ENCODE measurements around the gene DNM3.

DNA sequence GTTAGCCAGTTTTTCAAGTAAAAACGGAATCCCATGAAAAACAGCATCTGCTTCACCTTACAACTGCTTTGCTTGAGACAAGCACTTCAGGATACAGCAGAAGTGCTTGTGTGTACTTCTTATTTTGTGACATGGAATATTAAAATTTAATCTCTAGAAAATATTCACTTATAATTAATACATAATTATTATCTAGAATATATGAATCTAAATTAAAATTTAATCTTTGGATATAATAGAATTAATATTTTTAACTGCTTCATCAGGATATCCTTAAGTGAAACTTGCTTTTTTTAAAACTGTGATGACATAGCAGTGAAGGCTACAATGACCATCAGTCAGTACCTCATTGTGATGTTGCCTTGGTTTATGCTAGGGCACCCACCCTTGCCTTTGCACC, 430.8 kb downstream of the DNM3 start:
- no peak for TF ChIP-seq CTCF (IDR thresholded peaks at IDR 0.05; ENCODE audit: insufficient read depth, low read length, poor library complexity, severe bottlenecking)
- no peak for TF ChIP-seq EZH2phosphoT487 (conservative IDR thresholded peaks at IDR 0.05; ENCODE audit: low read length)
